SK-N-MC (cell line): Measurements from ENCODE around the gene ST6GALNAC6.

Experiments used
- FOXP2 ChIP-seq: optimal IDR thresholded peaks from 2 replicates; pipeline ENCODE3; 2011; ENCODE audit warnings: mild to moderate bottlenecking, moderate library complexity; ENCODE audit not compliant: insufficient read depth; ENCODE audit errors: extremely low read length, control extremely low read depth
- POLR2AphosphoS5 ChIP-seq: IDR thresholded peaks from 2 replicates; pipeline ENCODE4 v1.6.1; 2012; ENCODE audit warnings: mild to moderate bottlenecking, low read depth, low read length, borderline replicate concordance

DNA sequence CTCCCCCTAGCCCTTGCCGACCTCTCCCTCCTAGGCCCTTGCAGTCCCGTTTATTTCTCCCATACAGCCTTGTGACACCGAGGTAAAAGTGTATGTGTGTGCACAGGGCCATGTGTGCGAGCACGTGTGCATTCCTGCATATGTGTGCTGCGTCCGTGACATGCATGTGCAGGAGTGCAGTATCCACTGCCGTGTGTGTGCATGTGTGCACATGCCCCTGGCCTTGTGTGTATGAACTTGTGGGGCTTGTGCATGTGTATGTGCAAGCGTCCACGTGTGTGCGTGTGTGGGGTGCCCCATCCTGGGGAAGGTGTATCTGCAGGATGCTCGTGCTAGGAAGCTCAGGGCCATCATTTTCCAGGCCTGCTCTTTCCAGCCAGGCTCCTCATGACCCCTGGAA lies 28.5 kb downstream of the ST6GALNAC6 start:
- TF ChIP-seq FOXP2 (no peak), POLR2AphosphoS5 (no peak)
